ENCODE results near the gene TSPAN14. TPM values are rescaled to one million over a fixed set of nuclear protein-coding genes. Genes with fewer than 3 reads are reported as not detected.
"Not testable (repeated sequence)": the region's sequence is repeated elsewhere in the genome, so short reads cannot be mapped to it uniquely, and the experiment has no call there.

Gene TSPAN14
- total RNA-seq, 3 donors from 2014 or later = 52.8 to 76.8 (median 74.8) TPM

- intact Hi-C loops (cut with DNase I; ENCODE audit: low total_unique reads) = no loop called here
- H3K4me3 ChIP-seq = no peak overlapping the region
- H3K27me3 ChIP-seq = no peaks in the 10 kb centered on the region
- no peak overlapping the region for H3K27ac ChIP-seq
- H3K36me3 ChIP-seq = no peaks in the 10 kb centered on the region
- H3K4me1 ChIP-seq = peaks cover 0 to 8% of the 10 kb centered on the region in 2 donors
- TF ChIP-seq POLR2AphosphoS5 (IDR thresholded peaks at IDR 0.05) = no peak
- no peak for TF ChIP-seq POLR2A (IDR thresholded peaks at IDR 0.05)
- no peak for TF ChIP-seq CTCF (IDR thresholded peaks at IDR 0.05)
- peaks cover 4 to 11% of the 10 kb centered on the region in 2 donors for H3K9me3 ChIP-seq
- DNase-seq (ENCODE audit: low spot score in 2 of 2) = no peak
These were observed 23.7 kb downstream of the TSPAN14 start for GRCh38 chr10:80477813-80478212.

DNA sequence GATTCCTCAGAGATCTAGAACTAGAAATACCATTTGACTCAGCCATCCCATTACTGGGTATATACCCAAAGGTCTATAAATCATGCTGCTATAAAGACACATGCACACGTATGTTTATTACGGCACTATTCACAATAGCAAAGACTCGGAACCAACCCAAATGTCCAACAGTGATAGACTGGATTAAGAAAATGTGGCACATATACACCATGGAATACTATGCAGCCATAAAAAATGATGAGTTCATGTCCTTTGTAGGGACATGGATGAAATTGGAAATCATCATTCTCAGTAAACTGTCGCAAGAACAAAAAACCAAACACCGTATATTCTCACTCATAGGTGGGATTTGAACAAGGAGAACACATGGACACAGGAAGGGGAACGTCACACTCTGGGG lies 26.3 kb downstream of the TSPAN14 start:
- H3K27ac ChIP-seq; DNase-seq (ENCODE audit: low spot score in 2 of 2); intact Hi-C loops (cut with DNase I; ENCODE audit: low total_unique reads); H3K4me1 ChIP-seq; H3K4me3 ChIP-seq; H3K27me3 ChIP-seq; H3K36me3 ChIP-seq: not testable (repeated sequence)
- peaks cover 4 to 11% of the 10 kb centered on the region in 2 donors for H3K9me3 ChIP-seq

- Histone ChIP-seq H3K36me3 (no peaks in the 10 kb centered on the region), H3K27me3 (no peaks in the 10 kb centered on the region), H3K9me3 (peaks cover 4 to 11% of the 10 kb centered on the region in 2 donors), H3K27ac (no peak overlapping the region), H3K4me1 (peaks cover 0 to 6% of the 10 kb centered on the region in 2 donors), H3K4me3 (no peak overlapping the region)
- TF ChIP-seq CTCF (IDR thresholded peaks at IDR 0.05) = no peak
- TF ChIP-seq POLR2AphosphoS5 (IDR thresholded peaks at IDR 0.05) = no peak
- no peak for TF ChIP-seq POLR2A (IDR thresholded peaks at IDR 0.05)
- DNase-seq (ENCODE audit: low spot score in 2 of 2) = no peak
- intact Hi-C loops (cut with DNase I; ENCODE audit: low total_unique reads) = no loop called here
These were observed 26.7 kb downstream of the TSPAN14 start for GRCh38 chr10:80480852-80481251.

GRCh38 chr10:80484243-80484642 lies 30.1 kb downstream of the TSPAN14 start:
- intact Hi-C loops (cut with DNase I; ENCODE audit: low total_unique reads) = no loop called here
- TF ChIP-seq POLR2A (IDR thresholded peaks at IDR 0.05) (no peak), CTCF (IDR thresholded peaks at IDR 0.05) (no peak), POLR2AphosphoS5 (IDR thresholded peaks at IDR 0.05) (no peak)
- Histone ChIP-seq H3K4me1 (peaks cover 18 to 20% of the 10 kb centered on the region in 2 donors), H3K4me3 (no peak overlapping the region), H3K36me3 (no peaks in the 10 kb centered on the region), H3K27ac (no peak overlapping the region), H3K27me3 (no peaks in the 10 kb centered on the region), H3K9me3 (no peaks in the 10 kb centered on the region)
- DNase-seq (ENCODE audit: low spot score in 2 of 2) = no peak

DNA sequence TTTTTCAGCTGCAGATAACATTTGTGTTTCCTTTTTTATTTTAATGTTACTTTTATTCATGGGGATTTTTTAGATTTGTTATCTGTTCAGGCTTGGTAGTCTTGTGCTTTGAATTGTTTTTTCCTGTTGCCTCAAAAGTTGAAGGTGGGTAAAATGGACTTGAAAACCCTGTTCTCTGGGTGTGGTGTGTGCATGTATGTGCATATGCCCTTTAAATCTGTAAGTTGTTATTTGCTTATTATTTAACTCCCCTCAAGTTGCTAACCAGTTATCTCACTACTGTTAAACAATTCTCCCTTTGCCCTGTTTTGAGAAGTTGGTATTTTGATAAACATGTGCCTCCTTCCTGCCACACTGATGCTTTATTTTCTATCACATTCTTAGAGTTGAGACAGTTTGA lies 30.6 kb downstream of the TSPAN14 start:
- intact Hi-C loops (cut with DNase I; ENCODE audit: low total_unique reads) = no loop called here
- Histone ChIP-seq H3K4me3 (no peak overlapping the region), H3K4me1 (peaks cover 18 to 20% of the 10 kb centered on the region in 2 donors), H3K9me3 (no peaks in the 10 kb centered on the region), H3K27ac (peak overlapping the region in 1 of 2 donors; percentile 6), H3K27me3 (no peaks in the 10 kb centered on the region), H3K36me3 (no peaks in the 10 kb centered on the region)
- TF ChIP-seq CTCF (IDR thresholded peaks at IDR 0.05) (no peak), POLR2AphosphoS5 (IDR thresholded peaks at IDR 0.05) (no peak), POLR2A (IDR thresholded peaks at IDR 0.05) (no peak)
- no peak for DNase-seq (ENCODE audit: low spot score in 2 of 2)
